Activated naive CD4-positive, alpha-beta T cell treated with anti-CD3 and anti-CD28 coated beads, Interleukin-2, amount 10 ng/mL, durations not matched to agents 7 days and 5 days (primary cell): Measurements from ENCODE around the gene TRIM67.
A peak's percentile ranks its signal among the peaks of the same experiment; 100 is the strongest.

Experiments
- CTCF ChIA-PET: fragments of 350-600 bp; sonication (Branson Sonifier 250); formaldehyde crosslinking; loops from one replicate; lab custom pipeline; 2021; ENCODE audit warnings: antibody characterized with exemption; lab: Charles Lee
- DNase-seq: peaks from one replicate; pipeline ENCODE4 v3.0.0-alpha.2; 2020
- H3K27ac Mint-ChIP-seq: one replicate; pipeline ENCODE4 v1.8.0; 2021; ENCODE audit warnings: mild to moderate bottlenecking, moderate library complexity, mixed read lengths
- H3K27me3 Mint-ChIP-seq: one replicate; pipeline ENCODE4 v1.8.0; 2021; ENCODE audit warnings: mild to moderate bottlenecking, mixed read lengths
- H3K36me3 Mint-ChIP-seq: one replicate; pipeline ENCODE4 v1.8.0; 2021; ENCODE audit warnings: mixed read lengths
- H3K4me1 Mint-ChIP-seq: one replicate; pipeline ENCODE4 v1.8.0; 2021; ENCODE audit warnings: mixed read lengths
- H3K4me3 Mint-ChIP-seq: one replicate; pipeline ENCODE4 v1.8.0; 2021; ENCODE audit warnings: mild to moderate bottlenecking, moderate library complexity, mixed read lengths
- H3K9me3 Mint-ChIP-seq: one replicate; pipeline ENCODE4 v1.8.0; 2021; ENCODE audit warnings: mixed read lengths

Gene TRIM67

GRCh38 chr1:231162970-231163829, 1.3 kb downstream of the TRIM67 start:
- no peaks in the 10 kb centered on the region for H3K9me3 Mint-ChIP-seq
- no peaks in the 10 kb centered on the region for H3K36me3 Mint-ChIP-seq
- CTCF ChIA-PET, result interaction anchor here (0.8 kb wide), 1 partner anchor 31 kb away, joined by 3 read pairs; no protein-coding TSS in a partner anchor
- H3K27me3 Mint-ChIP-seq, result peaks cover 84% of the 10 kb centered on the region
- H3K27ac Mint-ChIP-seq, result no peak overlapping the region
- peaks cover 6% of the 10 kb centered on the region for H3K4me1 Mint-ChIP-seq
- no peak overlapping the region for H3K4me3 Mint-ChIP-seq
- no peak for DNase-seq

- Mint-ChIP-seq H3K4me3 (no peak overlapping the region), H3K27ac (no peak overlapping the region), H3K36me3 (no peaks in the 10 kb centered on the region), H3K27me3 (peaks cover 77% of the 10 kb centered on the region), H3K9me3 (no peaks in the 10 kb centered on the region), H3K4me1 (peaks cover 6% of the 10 kb centered on the region)
- CTCF ChIA-PET, result no interaction called here
- no peak for DNase-seq
Measured at GRCh38 chr1:231163830-231164427, 2.1 kb downstream of the TRIM67 start.

GRCh38 chr1:231165371-231165770, 3.5 kb downstream of the TRIM67 start:
- no peak overlapping the region for H3K4me3 Mint-ChIP-seq
- H3K27me3 Mint-ChIP-seq, result peaks cover 62% of the 10 kb centered on the region
- no peak overlapping the region for H3K27ac Mint-ChIP-seq
- H3K9me3 Mint-ChIP-seq, result no peaks in the 10 kb centered on the region
- DNase-seq, result no peak
- peaks cover 6% of the 10 kb centered on the region for H3K4me1 Mint-ChIP-seq
- CTCF ChIA-PET, result no interaction called here
- no peaks in the 10 kb centered on the region for H3K36me3 Mint-ChIP-seq

- H3K27ac Mint-ChIP-seq, result no peak overlapping the region
- H3K27me3 Mint-ChIP-seq, result peaks cover 56% of the 10 kb centered on the region
- no peak overlapping the region for H3K4me3 Mint-ChIP-seq
- CTCF ChIA-PET, result no interaction called here
- H3K4me1 Mint-ChIP-seq, result peaks cover 6% of the 10 kb centered on the region
- H3K9me3 Mint-ChIP-seq, result no peaks in the 10 kb centered on the region
- no peak for DNase-seq
- no peaks in the 10 kb centered on the region for H3K36me3 Mint-ChIP-seq
Measured at GRCh38 chr1:231166398-231166797, 4.5 kb downstream of the TRIM67 start.

GRCh38 chr1:231170875-231171274, 9.0 kb downstream of the TRIM67 start:
- Mint-ChIP-seq H3K4me3 (no peak overlapping the region), H3K27ac (no peak overlapping the region), H3K27me3 (peaks cover 35% of the 10 kb centered on the region), H3K9me3 (no peaks in the 10 kb centered on the region), H3K4me1 (no peaks in the 10 kb centered on the region), H3K36me3 (no peaks in the 10 kb centered on the region)
- DNase-seq, result no peak
- CTCF ChIA-PET, result no interaction called here

- H3K27me3 Mint-ChIP-seq, result peaks cover 32% of the 10 kb centered on the region
Measured at GRCh38 chr1:231171623-231172197, 9.9 kb downstream of the TRIM67 start.

GRCh38 chr1:231172411-231172810, 10.6 kb downstream of the TRIM67 start:
- H3K4me1 Mint-ChIP-seq, result no peaks in the 10 kb centered on the region
- CTCF ChIA-PET, result no interaction called here
- H3K27ac Mint-ChIP-seq, result no peak overlapping the region
- no peak overlapping the region for H3K4me3 Mint-ChIP-seq
- no peaks in the 10 kb centered on the region for H3K9me3 Mint-ChIP-seq
- H3K27me3 Mint-ChIP-seq, result peaks cover 38% of the 10 kb centered on the region
- no peak for DNase-seq
- H3K36me3 Mint-ChIP-seq, result no peaks in the 10 kb centered on the region

More at GRCh38 chr1:231171623-231172197, 9.9 kb downstream of the TRIM67 start:
- no peaks in the 10 kb centered on the region for H3K36me3 Mint-ChIP-seq
- no peaks in the 10 kb centered on the region for H3K9me3 Mint-ChIP-seq
- H3K4me1 Mint-ChIP-seq, result no peaks in the 10 kb centered on the region
- DNase-seq, result no peak
- CTCF ChIA-PET, result no interaction called here
- H3K27ac Mint-ChIP-seq, result peak overlapping the region; percentile 40
- no peak overlapping the region for H3K4me3 Mint-ChIP-seq

- Mint-ChIP-seq H3K4me3 (no peak overlapping the region), H3K9me3 (no peaks in the 10 kb centered on the region), H3K4me1 (no peaks in the 10 kb centered on the region), H3K27ac (no peak overlapping the region), H3K36me3 (no peaks in the 10 kb centered on the region), H3K27me3 (peaks cover 51% of the 10 kb centered on the region)
- DNase-seq, result no peak
- CTCF ChIA-PET, result no interaction called here
Measured at GRCh38 chr1:231176421-231176820, 14.6 kb downstream of the TRIM67 start.

- no peak for DNase-seq
- H3K9me3 Mint-ChIP-seq, result no peaks in the 10 kb centered on the region
- H3K36me3 Mint-ChIP-seq, result no peaks in the 10 kb centered on the region
- H3K27me3 Mint-ChIP-seq, result peaks cover 52% of the 10 kb centered on the region
- CTCF ChIA-PET, result no interaction called here
- H3K4me1 Mint-ChIP-seq, result no peaks in the 10 kb centered on the region
- H3K27ac Mint-ChIP-seq, result no peak overlapping the region
- no peak overlapping the region for H3K4me3 Mint-ChIP-seq
Measured at GRCh38 chr1:231177226-231177625, 15.4 kb downstream of the TRIM67 start.

- no peak overlapping the region for H3K27ac Mint-ChIP-seq
- CTCF ChIA-PET, result no interaction called here
- H3K27me3 Mint-ChIP-seq, result peaks cover 59% of the 10 kb centered on the region
- H3K36me3 Mint-ChIP-seq, result no peaks in the 10 kb centered on the region
- no peaks in the 10 kb centered on the region for H3K9me3 Mint-ChIP-seq
- H3K4me1 Mint-ChIP-seq, result no peaks in the 10 kb centered on the region
- no peak for DNase-seq
- no peak overlapping the region for H3K4me3 Mint-ChIP-seq
Measured at GRCh38 chr1:231177936-231178335, 16.1 kb downstream of the TRIM67 start.

GRCh38 chr1:231178970-231179369, 17.1 kb downstream of the TRIM67 start:
- H3K4me3 Mint-ChIP-seq, result no peak overlapping the region
- no peaks in the 10 kb centered on the region for H3K9me3 Mint-ChIP-seq
- CTCF ChIA-PET, result no interaction called here
- H3K27me3 Mint-ChIP-seq, result peaks cover 54% of the 10 kb centered on the region
- no peak for DNase-seq
- no peaks in the 10 kb centered on the region for H3K36me3 Mint-ChIP-seq
- H3K4me1 Mint-ChIP-seq, result no peaks in the 10 kb centered on the region
- H3K27ac Mint-ChIP-seq, result no peak overlapping the region

GRCh38 chr1:231180034-231180433, 18.2 kb downstream of the TRIM67 start:
- no peak overlapping the region for H3K4me3 Mint-ChIP-seq
- CTCF ChIA-PET, result no interaction called here
- no peaks in the 10 kb centered on the region for H3K36me3 Mint-ChIP-seq
- H3K4me1 Mint-ChIP-seq, result no peaks in the 10 kb centered on the region
- DNase-seq, result no peak
- peaks cover 54% of the 10 kb centered on the region for H3K27me3 Mint-ChIP-seq
- H3K9me3 Mint-ChIP-seq, result no peaks in the 10 kb centered on the region
- H3K27ac Mint-ChIP-seq, result no peak overlapping the region

- Mint-ChIP-seq H3K4me3 (no peak overlapping the region), H3K36me3 (no peaks in the 10 kb centered on the region), H3K9me3 (no peaks in the 10 kb centered on the region), H3K27ac (no peak overlapping the region), H3K4me1 (no peaks in the 10 kb centered on the region), H3K27me3 (peaks cover 54% of the 10 kb centered on the region)
- CTCF ChIA-PET, result no interaction called here
- no peak for DNase-seq
Measured at GRCh38 chr1:231181271-231181670, 19.4 kb downstream of the TRIM67 start.

- Mint-ChIP-seq H3K4me3 (no peak overlapping the region), H3K27ac (no peak overlapping the region), H3K4me1 (no peaks in the 10 kb centered on the region), H3K36me3 (no peaks in the 10 kb centered on the region), H3K9me3 (no peaks in the 10 kb centered on the region), H3K27me3 (peaks cover 51% of the 10 kb centered on the region)
- no peak for DNase-seq
- CTCF ChIA-PET, result no interaction called here
Measured at GRCh38 chr1:231182317-231182716, 20.5 kb downstream of the TRIM67 start.
